ENCODE measurements around the gene TMEM267.

GRCh38 chr5:43469671-43470391 lies 13.8 kb downstream of the TMEM267 start:
- TF ChIP-seq CTCF (IDR thresholded peaks at IDR 0.05) (no peak; the same call in 1 of the 2 replicates), ZFX (IDR thresholded peaks at IDR 0.05; ENCODE audit: borderline replicate concordance) (no peak)

Data from 22Rv1 (cell line).